IPS-18c (cell line): ENCODE data around the gene POU2F2.
"Not testable (repeated sequence)": the region's sequence is repeated elsewhere in the genome, so short reads cannot be mapped to it uniquely, and the experiment has no call there.

Experiments used
- H3K4me3 ChIP-seq: 2 replicates; pipeline ENCODE4 v1.7.0; 2013; ENCODE audit warnings: low read depth, mild to moderate bottlenecking, low read length, moderate library complexity; ENCODE audit not compliant: insufficient read depth
- H3K9me3 ChIP-seq: one replicate; pipeline ENCODE4 v1.6.1; 2013; ENCODE audit warnings: mild to moderate bottlenecking, low read length, moderate library complexity; ENCODE audit not compliant: control insufficient read depth, insufficient read depth

Gene POU2F2

GRCh38 chr19:42064432-42064831, 67.8 kb downstream of the POU2F2 start:
- no peak overlapping the region for H3K4me3 ChIP-seq
- peaks cover 2% of the 10 kb centered on the region for H3K9me3 ChIP-seq

- no peaks in the 10 kb centered on the region for H3K9me3 ChIP-seq
These were observed 69.9 kb downstream of the POU2F2 start for GRCh38 chr19:42062381-42062780.

GRCh38 chr19:42060117-42060516, 72.1 kb downstream of the POU2F2 start:
- Histone ChIP-seq H3K4me3 (no peak overlapping the region), H3K9me3 (no peaks in the 10 kb centered on the region)

More at GRCh38 chr19:42062381-42062780, 69.9 kb downstream of the POU2F2 start:
- H3K4me3 ChIP-seq = no peak overlapping the region

- Histone ChIP-seq H3K9me3 (no peaks in the 10 kb centered on the region), H3K4me3 (no peak overlapping the region)
These were observed 73.0 kb downstream of the POU2F2 start for GRCh38 chr19:42059196-42059595.

- no peaks in the 10 kb centered on the region for H3K9me3 ChIP-seq
- H3K4me3 ChIP-seq = no peak overlapping the region
These were observed 74.4 kb downstream of the POU2F2 start for GRCh38 chr19:42057846-42058245.

- H3K4me3 ChIP-seq = no peak overlapping the region
- no peaks in the 10 kb centered on the region for H3K9me3 ChIP-seq
These were observed 78.0 kb downstream of the POU2F2 start for GRCh38 chr19:42054205-42054604.

- Histone ChIP-seq H3K4me3 (no peak overlapping the region), H3K9me3 (no peaks in the 10 kb centered on the region)
These were observed 79.0 kb downstream of the POU2F2 start for GRCh38 chr19:42053037-42053935.

- H3K9me3 ChIP-seq = no peaks in the 10 kb centered on the region
These were observed 79.9 kb downstream of the POU2F2 start for GRCh38 chr19:42052241-42052863.

GRCh38 chr19:42051166-42052115, 80.8 kb downstream of the POU2F2 start:
- Histone ChIP-seq H3K4me3 (no peak overlapping the region), H3K9me3 (no peaks in the 10 kb centered on the region)

More at GRCh38 chr19:42052241-42052863, 79.9 kb downstream of the POU2F2 start:
- H3K4me3 ChIP-seq = no peak overlapping the region

- no peak overlapping the region for H3K4me3 ChIP-seq
- H3K9me3 ChIP-seq = no peaks in the 10 kb centered on the region
These were observed 83.3 kb downstream of the POU2F2 start for GRCh38 chr19:42048992-42049391.

- Histone ChIP-seq H3K9me3 (no peaks in the 10 kb centered on the region), H3K4me3 (no peak overlapping the region)
These were observed 86.7 kb downstream of the POU2F2 start for GRCh38 chr19:42045575-42045974.

- Histone ChIP-seq H3K4me3 (no peak overlapping the region), H3K9me3 (no peaks in the 10 kb centered on the region)
These were observed 89.6 kb downstream of the POU2F2 start for GRCh38 chr19:42042455-42043170.

GRCh38 chr19:42040491-42040890, 91.8 kb downstream of the POU2F2 start:
- H3K9me3 ChIP-seq, H3K4me3 ChIP-seq: not testable (repeated sequence)

GRCh38 chr19:42040031-42040430, 92.2 kb downstream of the POU2F2 start:
- H3K9me3 ChIP-seq = no peaks in the 10 kb centered on the region
- no peak overlapping the region for H3K4me3 ChIP-seq

- Histone ChIP-seq H3K9me3 (no peaks in the 10 kb centered on the region), H3K4me3 (no peak overlapping the region)
These were observed 93.6 kb downstream of the POU2F2 start for GRCh38 chr19:42038666-42039065.

GRCh38 chr19:42037649-42038048, 94.6 kb downstream of the POU2F2 start:
- Histone ChIP-seq H3K9me3 (no peaks in the 10 kb centered on the region), H3K4me3 (no peak overlapping the region)
